HG03354 (cell line): ENCODE results near the gene ATP2C2.
"Not testable (repeated sequence)": the region's sequence is repeated elsewhere in the genome, so short reads cannot be mapped to it uniquely, and the experiment has no call there.

ENCODE experiments used
- ATAC-seq: cut with Tn5 transposase; IDR thresholded peaks from one replicate; pipeline ENCODE4 v1.9.1; 2021; ENCODE audit warnings: mild to moderate bottlenecking; ENCODE audit not compliant: unreplicated experiment, poor library complexity, severe bottlenecking

The ATP2C2 gene

DNA sequence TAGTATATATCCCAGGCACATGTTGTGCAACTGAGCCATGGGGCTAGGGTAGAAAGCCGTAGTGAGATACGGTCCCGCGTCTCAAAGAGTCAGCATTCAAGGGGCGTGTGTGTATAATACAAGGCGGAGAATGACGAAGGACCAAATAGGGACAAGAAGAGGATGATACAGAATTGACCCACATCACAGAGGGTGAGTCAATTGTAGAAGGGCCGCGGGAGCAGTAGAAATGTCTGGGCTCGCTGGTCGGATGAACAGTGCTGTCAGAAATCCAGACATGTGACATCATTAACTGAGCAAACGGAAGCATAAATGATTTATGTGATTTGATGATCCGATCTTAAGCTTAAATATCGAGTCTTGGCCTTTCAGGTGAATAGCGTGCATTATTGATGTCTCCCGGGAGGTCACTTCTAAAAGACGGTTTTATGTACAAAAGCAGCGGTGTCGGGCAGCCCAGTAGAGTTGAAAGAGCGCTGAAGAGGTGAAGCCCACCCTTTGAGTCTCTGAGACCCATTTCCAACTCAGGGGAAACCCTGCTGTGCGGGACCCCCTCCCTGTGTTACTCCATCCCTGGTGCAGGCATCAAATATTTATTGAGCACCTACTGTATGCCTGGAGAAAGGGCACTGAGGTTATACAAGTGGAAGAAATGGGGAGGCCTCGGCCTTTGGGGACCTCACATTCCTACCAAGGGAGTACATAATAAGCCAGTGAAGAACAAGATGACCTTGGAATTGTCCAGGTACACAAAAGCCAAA is 45.1 kb downstream of the ATP2C2 start:
- ATAC-seq = no peak

- no peak for ATAC-seq
Measured at GRCh38 chr16:84414789-84415326, 46.5 kb downstream of the ATP2C2 start.

GRCh38 chr16:84416407-84417321 is 48.3 kb downstream of the ATP2C2 start:
- no peak for ATAC-seq

GRCh38 chr16:84418056-84418849 is 49.9 kb downstream of the ATP2C2 start:
- no peak for ATAC-seq

DNA sequence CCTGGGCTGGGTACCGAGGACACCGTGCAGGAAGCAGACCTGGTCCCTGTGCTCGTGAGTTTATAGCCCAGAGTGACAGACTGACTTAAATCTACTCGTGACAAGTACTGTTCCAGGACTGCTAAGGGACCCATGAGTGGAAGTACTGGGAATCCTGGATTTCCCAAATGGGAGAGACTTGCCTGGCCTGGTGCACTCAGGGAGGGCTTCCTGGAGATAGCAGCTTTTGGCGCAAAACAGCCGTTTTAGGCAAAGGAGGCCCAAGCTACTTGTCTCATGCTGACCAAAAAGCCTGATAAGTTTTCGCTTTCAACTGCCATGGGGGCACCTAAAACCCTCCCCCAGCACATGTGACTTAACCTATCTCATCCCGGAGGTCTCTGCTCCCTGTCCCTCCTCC is 51.4 kb downstream of the ATP2C2 start:
- no peak for ATAC-seq

- ATAC-seq = not testable (repeated sequence)
Measured at GRCh38 chr16:84420556-84420955, 52.2 kb downstream of the ATP2C2 start.

GRCh38 chr16:84421081-84421937 is 53.0 kb downstream of the ATP2C2 start:
- no peak for ATAC-seq

- no peak for ATAC-seq
Measured at GRCh38 chr16:84421938-84422220, 53.5 kb downstream of the ATP2C2 start.

DNA sequence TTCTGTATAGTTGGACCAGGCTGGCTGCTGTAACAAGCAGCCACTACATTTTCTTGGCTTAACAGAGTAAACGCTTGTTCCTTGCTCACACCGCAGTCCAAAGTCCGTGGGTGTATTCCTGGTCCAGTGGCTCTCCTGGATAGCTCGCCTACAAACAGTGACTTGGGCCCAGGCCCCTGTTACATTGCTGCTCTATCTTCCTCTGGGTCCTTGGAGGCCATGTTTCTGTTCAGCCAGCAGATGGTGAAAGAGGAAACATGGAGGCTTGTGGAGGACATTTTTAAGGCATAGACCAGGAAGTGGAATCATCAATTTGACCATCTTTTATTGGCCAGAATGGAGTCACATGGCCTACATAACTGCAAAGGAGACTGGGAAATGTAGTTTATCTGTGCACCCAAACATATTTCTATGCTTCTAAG is 55.1 kb downstream of the ATP2C2 start:
- no peak for ATAC-seq

- ATAC-seq = no peak
Measured at GRCh38 chr16:84425696-84426095, 57.4 kb downstream of the ATP2C2 start.

DNA sequence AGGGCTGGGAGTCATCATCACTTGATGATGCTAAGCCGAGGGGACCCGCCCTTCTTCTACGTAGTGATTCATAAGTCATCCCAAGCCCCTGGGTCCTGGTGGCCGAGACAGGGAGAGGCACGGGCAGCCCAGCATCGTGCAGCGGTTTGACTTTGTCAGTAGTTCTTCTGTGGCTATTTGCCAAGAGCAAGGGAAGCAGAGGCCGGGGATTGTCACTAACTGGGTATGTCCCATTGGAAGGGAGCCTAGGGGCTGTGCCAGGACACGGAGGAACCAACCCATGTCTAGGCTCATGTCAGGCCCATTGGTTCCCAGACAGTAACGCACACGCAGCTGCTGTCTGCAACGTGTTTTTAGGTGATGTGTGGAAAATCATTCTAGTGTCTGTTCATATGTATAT is 58.5 kb downstream of the ATP2C2 start:
- ATAC-seq = no peak

DNA sequence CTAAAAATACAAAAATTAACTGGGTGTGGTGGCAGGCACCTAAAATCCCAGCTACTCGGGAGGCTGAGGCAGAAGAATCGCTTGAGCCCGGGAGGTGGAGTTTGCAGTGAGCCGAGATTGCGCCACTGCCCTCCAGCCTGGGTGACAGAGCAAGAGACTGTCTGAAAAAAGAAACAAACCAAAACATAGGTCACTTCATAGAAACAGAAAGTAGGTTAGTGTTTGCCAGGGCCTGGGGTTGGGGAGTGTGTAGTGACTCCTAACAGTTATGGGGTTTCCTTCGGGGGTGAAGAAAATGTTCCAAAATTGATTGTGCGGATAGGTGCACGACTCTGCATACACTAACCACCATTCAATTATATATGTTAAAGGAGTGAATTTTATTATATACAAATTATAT is 59.2 kb downstream of the ATP2C2 start:
- no peak for ATAC-seq

GRCh38 chr16:84430860-84431259 is 62.5 kb downstream of the ATP2C2 start:
- no peak for ATAC-seq

- ATAC-seq = no peak
Measured at GRCh38 chr16:84434800-84435199, 66.5 kb downstream of the ATP2C2 start.

GRCh38 chr16:84436196-84436595 is 67.9 kb downstream of the ATP2C2 start:
- ATAC-seq = no peak

DNA sequence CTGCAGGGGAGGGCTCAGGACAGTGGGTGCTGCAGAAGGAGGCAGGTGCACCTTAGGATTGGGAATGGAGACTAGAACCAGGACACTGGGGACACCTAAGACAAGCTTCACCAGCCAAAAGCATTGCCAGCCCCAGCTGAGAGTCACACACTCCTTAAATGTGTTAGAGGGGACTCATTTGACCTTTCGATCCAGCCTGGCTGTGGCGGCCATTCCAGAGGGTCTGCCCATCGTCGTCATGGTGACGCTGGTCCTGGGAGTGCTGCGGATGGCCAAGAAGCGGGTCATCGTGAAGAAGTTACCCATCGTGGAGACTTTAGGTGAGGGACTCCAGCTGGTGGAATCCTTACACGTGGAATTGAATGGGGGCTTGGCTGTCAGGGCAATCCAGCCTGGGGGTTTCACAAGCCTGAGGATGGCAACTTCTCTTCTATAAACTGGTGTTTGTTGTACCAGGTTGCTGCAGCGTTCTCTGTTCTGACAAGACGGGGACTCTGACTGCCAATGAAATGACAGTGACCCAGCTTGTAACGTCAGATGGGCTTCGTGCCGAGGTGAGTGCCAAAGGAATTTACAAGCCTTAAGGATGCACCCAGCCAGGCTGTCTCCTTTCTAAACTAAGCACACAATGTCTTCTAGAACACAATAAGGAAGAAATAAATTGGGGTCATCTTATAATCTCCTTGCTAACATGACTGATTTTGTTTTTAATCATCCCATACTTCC is 70.8 kb downstream of the ATP2C2 start:
- no peak for ATAC-seq

- ATAC-seq = no peak
Measured at GRCh38 chr16:84442416-84443145, 74.2 kb downstream of the ATP2C2 start.
